Measurements from ENCODE around the gene SRPK1. TPM values are rescaled to one million over a fixed set of nuclear protein-coding genes. Genes with fewer than 3 reads are reported as not detected.

Gene SRPK1
- total RNA-seq, 4 donors from 2014 or later = 38.2 to 104 (median 56.7) TPM

GRCh38 chr6:35817515-35817914 is 103.4 kb downstream of the SRPK1 start:
- H3K36me3 ChIP-seq = no peaks in the 10 kb centered on the region
- DNase-seq (no peak), ATAC-seq (no peak)
- H3K27me3 ChIP-seq = peaks cover 0 to 6% (median 0%) of the 10 kb centered on the region in 3 donors
- intact Hi-C loops (cut with DNase I; ENCODE audit: low total_unique reads) (no loop called here), in situ Hi-C loops (cut with MboI; ENCODE audit: low sequenced_read_pairs in 4 of 4) (no loop called here)
- H3K4me3 ChIP-seq = no peak overlapping the region
- H3K4me1 ChIP-seq = no peaks in the 10 kb centered on the region
- H3K9me3 ChIP-seq = peaks cover 0 to 10% (median 0%) of the 10 kb centered on the region in 3 donors
- TF ChIP-seq, protein P1, sequence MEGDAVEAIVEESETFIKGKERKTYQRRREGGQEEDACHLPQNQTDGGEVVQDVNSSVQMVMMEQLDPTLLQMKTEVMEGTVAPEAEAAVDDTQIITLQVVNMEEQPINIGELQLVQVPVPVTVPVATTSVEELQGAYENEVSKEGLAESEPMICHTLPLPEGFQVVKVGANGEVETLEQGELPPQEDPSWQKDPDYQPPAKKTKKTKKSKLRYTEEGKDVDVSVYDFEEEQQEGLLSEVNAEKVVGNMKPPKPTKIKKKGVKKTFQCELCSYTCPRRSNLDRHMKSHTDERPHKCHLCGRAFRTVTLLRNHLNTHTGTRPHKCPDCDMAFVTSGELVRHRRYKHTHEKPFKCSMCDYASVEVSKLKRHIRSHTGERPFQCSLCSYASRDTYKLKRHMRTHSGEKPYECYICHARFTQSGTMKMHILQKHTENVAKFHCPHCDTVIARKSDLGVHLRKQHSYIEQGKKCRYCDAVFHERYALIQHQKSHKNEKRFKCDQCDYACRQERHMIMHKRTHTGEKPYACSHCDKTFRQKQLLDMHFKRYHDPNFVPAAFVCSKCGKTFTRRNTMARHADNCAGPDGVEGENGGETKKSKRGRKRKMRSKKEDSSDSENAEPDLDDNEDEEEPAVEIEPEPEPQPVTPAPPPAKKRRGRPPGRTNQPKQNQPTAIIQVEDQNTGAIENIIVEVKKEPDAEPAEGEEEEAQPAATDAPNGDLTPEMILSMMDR (IDR thresholded peaks at IDR 0.05 in 4 of 5, conservative IDR thresholded peaks at IDR 0.05 in 1 of 5) = no peak
- no peak for TF ChIP-seq POLR2A (IDR thresholded peaks at IDR 0.05)
- H3K27ac ChIP-seq = no peak overlapping the region

DNA sequence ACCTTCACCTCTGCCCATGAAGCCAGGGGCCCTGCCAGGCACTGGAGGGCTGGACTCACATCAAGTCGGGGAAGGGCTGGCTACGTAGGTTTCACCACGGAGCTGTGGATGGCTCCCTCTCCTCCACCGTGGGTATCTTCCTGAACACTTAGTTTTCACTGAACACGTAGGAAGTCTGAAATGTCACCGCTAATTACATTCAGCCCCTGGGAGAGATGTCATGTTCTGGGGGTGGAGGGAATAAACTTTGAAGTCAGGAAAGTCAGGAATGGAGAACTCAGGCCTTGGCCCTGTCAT is 109.3 kb downstream of the SRPK1 start:
- DNase-seq (no peak), ATAC-seq (no peak)
- in situ Hi-C loops (cut with MboI; ENCODE audit: low sequenced_read_pairs in 4 of 4) (no loop called here), intact Hi-C loops (cut with DNase I; ENCODE audit: low total_unique reads) (no loop called here)
- Histone ChIP-seq H3K27me3 (peaks cover 3 to 13% (median 9%) of the 10 kb centered on the region in 3 donors), H3K36me3 (no peaks in the 10 kb centered on the region), H3K4me3 (no peak overlapping the region), H3K9me3 (no peaks in the 10 kb centered on the region), H3K27ac (no peak overlapping the region), H3K4me1 (no peaks in the 10 kb centered on the region)
- TF ChIP-seq POLR2A (IDR thresholded peaks at IDR 0.05) = no peak
- TF ChIP-seq, protein P1 (IDR thresholded peaks at IDR 0.05 in 4 of 5, conservative IDR thresholded peaks at IDR 0.05 in 1 of 5) = no peak

DNA sequence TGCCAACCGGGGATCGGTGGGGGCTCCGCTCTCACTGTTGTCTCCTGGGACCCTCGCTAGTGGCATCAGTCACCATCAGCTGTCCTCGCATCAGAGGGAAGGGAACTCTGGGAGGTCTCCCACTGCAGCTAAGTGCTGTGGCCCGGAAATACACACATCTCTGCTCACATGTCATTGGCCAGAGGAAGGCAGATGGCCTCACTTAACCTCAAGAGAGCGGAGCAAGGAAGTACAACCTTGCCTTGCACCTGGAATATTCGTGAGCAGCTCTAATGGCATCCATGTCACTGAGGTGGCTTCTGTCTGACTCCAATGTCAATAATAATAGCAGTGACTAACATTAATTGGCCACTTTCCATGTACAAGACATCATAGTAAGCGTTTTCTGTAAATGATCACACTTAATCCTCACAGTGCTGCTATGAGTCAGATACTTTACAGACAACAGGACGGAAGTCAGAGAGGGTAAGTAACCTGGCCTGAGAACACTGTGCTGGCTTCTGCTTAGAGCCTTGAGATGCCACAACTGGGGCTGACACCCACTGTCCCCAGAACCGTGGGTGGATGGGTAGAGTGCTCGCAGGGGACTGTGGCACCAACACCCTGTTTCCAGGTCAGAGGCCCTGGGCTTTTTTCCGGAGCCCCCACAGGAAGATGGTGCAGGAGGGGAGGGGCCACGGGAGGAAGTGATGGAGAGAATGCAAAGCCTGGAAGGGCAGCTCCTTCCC is 109.8 kb downstream of the SRPK1 start:
- Histone ChIP-seq H3K27ac (peak overlapping the region in 1 of 4 donors; percentile 39), H3K4me3 (no peak overlapping the region), H3K36me3 (no peaks in the 10 kb centered on the region), H3K4me1 (no peaks in the 10 kb centered on the region), H3K27me3 (peaks cover 8 to 16% (median 14%) of the 10 kb centered on the region in 3 donors), H3K9me3 (no peaks in the 10 kb centered on the region)
- DNase-seq (no peak), ATAC-seq (peak; percentile 83 to 91)
- in situ Hi-C loops (cut with MboI; ENCODE audit: low sequenced_read_pairs in 4 of 4) = no loop called here
- TF ChIP-seq, protein P1 (IDR thresholded peaks at IDR 0.05 in 4 of 5, conservative IDR thresholded peaks at IDR 0.05 in 1 of 5) = no peak
- TF ChIP-seq POLR2A (IDR thresholded peaks at IDR 0.05) = no peak
- intact Hi-C loops (cut with DNase I; ENCODE audit: low total_unique reads) = no loop called here

GRCh38 chr6:35809809-35810208 is 111.1 kb downstream of the SRPK1 start:
- DNase-seq (no peak), ATAC-seq (no peak)
- Histone ChIP-seq H3K9me3 (no peaks in the 10 kb centered on the region), H3K27ac (no peak overlapping the region), H3K4me1 (no peaks in the 10 kb centered on the region), H3K27me3 (peaks cover 18 to 24% (median 19%) of the 10 kb centered on the region in 3 donors), H3K4me3 (no peak overlapping the region), H3K36me3 (no peaks in the 10 kb centered on the region)
- TF ChIP-seq, protein P1 (IDR thresholded peaks at IDR 0.05 in 4 of 5, conservative IDR thresholded peaks at IDR 0.05 in 1 of 5) = no peak
- in situ Hi-C loops (cut with MboI; ENCODE audit: low sequenced_read_pairs in 4 of 4) = no loop called here
- intact Hi-C loops (cut with DNase I; ENCODE audit: low total_unique reads) = no loop called here

DNA sequence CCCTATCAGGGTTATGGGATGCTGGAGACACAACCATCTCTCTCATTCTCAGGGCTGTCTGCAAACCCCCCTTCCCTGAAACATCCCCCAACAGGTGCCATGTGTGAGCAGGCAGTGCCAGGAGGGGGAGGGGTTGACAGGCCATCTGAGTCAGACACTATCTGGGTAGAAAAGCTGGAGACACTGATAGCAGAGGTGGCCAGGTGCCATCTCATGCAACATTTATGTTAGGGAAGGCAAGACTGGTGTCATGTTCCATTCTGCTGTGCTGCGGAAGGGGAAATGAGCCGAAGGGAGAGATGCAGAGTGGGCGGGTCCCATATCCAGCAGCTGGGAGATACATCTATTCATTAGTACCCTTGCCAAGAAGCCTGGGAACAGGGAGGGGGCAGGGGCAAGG is 112.2 kb downstream of the SRPK1 start:
- H3K27me3 ChIP-seq = peaks cover 18 to 24% (median 19%) of the 10 kb centered on the region in 3 donors
- TF ChIP-seq POLR2A (IDR thresholded peaks at IDR 0.05) = no peak
- TF ChIP-seq, protein P1 (IDR thresholded peaks at IDR 0.05 in 4 of 5, conservative IDR thresholded peaks at IDR 0.05 in 1 of 5) = no peak
- ATAC-seq (no peak), DNase-seq (no peak)
- H3K27ac ChIP-seq = no peak overlapping the region
- no peaks in the 10 kb centered on the region for H3K4me1 ChIP-seq
- intact Hi-C loops (cut with DNase I; ENCODE audit: low total_unique reads) (no loop called here), in situ Hi-C loops (cut with MboI; ENCODE audit: low sequenced_read_pairs in 4 of 4) (no loop called here)
- H3K36me3 ChIP-seq = no peaks in the 10 kb centered on the region
- no peak overlapping the region for H3K4me3 ChIP-seq
- no peaks in the 10 kb centered on the region for H3K9me3 ChIP-seq

Data from gastrocnemius medialis (tissue), 4 donors.